HepG2 (cell line): Measurements from ENCODE around the gene PHKG2. TPM values are rescaled to one million over a fixed set of nuclear protein-coding genes. Genes with fewer than 3 reads are reported as not detected.

ENCODE experiments used
- AGO1 ChIP-seq: fragments of 200-400 bp; formaldehyde crosslinking; IDR thresholded peaks from 2 replicates; pipeline ENCODE4 v1.6.1; 2017; ENCODE audit warnings: mild to moderate bottlenecking, low read depth, low read length, moderate library complexity; ENCODE audit not compliant: poor library complexity, severe bottlenecking
- ATF1 ChIP-seq: IDR thresholded peaks from 2 replicates; pipeline ENCODE4 v1.6.1; 2016; ENCODE audit warnings: mild to moderate bottlenecking, control low read depth
- CREM ChIP-seq, 2 experiments: sonication (generic) in 1 of 2; formaldehyde crosslinking in 1 of 2; IDR thresholded peaks; 2 replicates each; pipeline versions ENCODE4 v1.4.0 to v1.6.1; 2016 to 2020; ENCODE audit warnings: antibody characterized with exemption in 1 of 2, mild to moderate bottlenecking in 1 of 2, missing genetic modification reagents in 1 of 2
- GATAD1 ChIP-seq: IDR thresholded peaks from 2 replicates; pipeline ENCODE4 v1.6.1; 2016; ENCODE audit warnings: missing genetic modification reagents, missing compliant biosample characterization
- GPN1 ChIP-seq: sonication (generic); formaldehyde crosslinking; IDR thresholded peaks from 2 replicates; pipeline ENCODE4 v1.5.1; 2020; ENCODE audit warnings: missing genetic modification reagents, borderline replicate concordance
- HOXA7 ChIP-seq: sonication (generic); formaldehyde crosslinking; IDR thresholded peaks from 2 replicates; pipeline ENCODE4 v1.8.1; 2022; ENCODE audit warnings: mild to moderate bottlenecking, missing genetic modification reagents, moderate library complexity
- KMT2A ChIP-seq: sonication (generic); formaldehyde crosslinking; IDR thresholded peaks from 2 replicates; pipeline ENCODE4 v1.4.0; 2020; ENCODE audit warnings: missing genetic modification reagents
- MEF2D ChIP-seq: sonication (generic); formaldehyde crosslinking; IDR thresholded peaks from 2 replicates; pipeline ENCODE4 v1.5.1; 2020; ENCODE audit warnings: mild to moderate bottlenecking, missing genetic modification reagents
- MTA1 ChIP-seq: sonication (generic); formaldehyde crosslinking; IDR thresholded peaks from 2 replicates; pipeline ENCODE4 v1.4.0; 2020; ENCODE audit warnings: missing genetic modification reagents, mild to moderate bottlenecking, borderline replicate concordance
- MYC ChIP-seq: sonication (generic); formaldehyde crosslinking; IDR thresholded peaks from 2 replicates; pipeline ENCODE4 v1.9.0; 2021; ENCODE audit warnings: missing genetic modification reagents, borderline replicate concordance
- NR2F6 ChIP-seq, 2 experiments: IDR thresholded peaks; 2 replicates each; pipeline ENCODE4 v1.6.1; 2016; ENCODE audit warnings: antibody characterized with exemption in 1 of 2, mild to moderate bottlenecking in 1 of 2
- SNAPC5 ChIP-seq: sonication (generic); formaldehyde crosslinking; IDR thresholded peaks from 2 replicates; pipeline ENCODE4 v1.8.1; 2023; ENCODE audit warnings: mild to moderate bottlenecking, missing genetic modification reagents, borderline replicate concordance
- SPEN ChIP-seq: sonication (generic); formaldehyde crosslinking; IDR thresholded peaks from 2 replicates; pipeline ENCODE4 v1.5.1; 2020; ENCODE audit warnings: low read depth, mild to moderate bottlenecking, missing genetic modification reagents
- SRSF9 ChIP-seq: fragments of 200-400 bp; formaldehyde crosslinking; IDR thresholded peaks from 2 replicates; pipeline ENCODE4 v1.6.1; 2018; ENCODE audit warnings: borderline replicate concordance, mild to moderate bottlenecking, low read depth, low read length; ENCODE audit not compliant: insufficient read depth, poor library complexity, severe bottlenecking
- TBX3 ChIP-seq: fragments of 450-650 bp; IDR thresholded peaks from 2 replicates; pipeline ENCODE4 v1.6.1; 2017; ENCODE audit warnings: antibody characterized with exemption, mild to moderate bottlenecking, inconsistent platforms, borderline replicate concordance
- UBTF ChIP-seq: sonication (generic); formaldehyde crosslinking; IDR thresholded peaks from 2 replicates; pipeline ENCODE4 v1.4.0; 2020; ENCODE audit warnings: mild to moderate bottlenecking, missing genetic modification reagents
- YEATS4 ChIP-seq: sonication (generic); formaldehyde crosslinking; IDR thresholded peaks from 2 replicates; pipeline ENCODE4 v1.4.0; 2020; ENCODE audit warnings: missing genetic modification reagents, borderline replicate concordance
- ZBTB8A ChIP-seq: sonication (generic); formaldehyde crosslinking; IDR thresholded peaks from 2 replicates; pipeline ENCODE4 v1.4.0; 2020; ENCODE audit warnings: mild to moderate bottlenecking, low read depth, missing genetic modification reagents, borderline replicate concordance
- ZNF143 ChIP-seq: sonication (generic); formaldehyde crosslinking; IDR thresholded peaks from 2 replicates; pipeline ENCODE4 v1.4.0; 2020; ENCODE audit warnings: missing genetic modification reagents
- ZNF274 ChIP-seq: sonication (generic); formaldehyde crosslinking; IDR thresholded peaks from 2 replicates; pipeline ENCODE4 v1.5.1; 2020; ENCODE audit warnings: mild to moderate bottlenecking, missing genetic modification reagents
- ZNF3 ChIP-seq: IDR thresholded peaks from 2 replicates; pipeline ENCODE4 v1.7.0; 2017; ENCODE audit warnings: inconsistent platforms
- ZNF589 ChIP-seq: sonication (generic); formaldehyde crosslinking; conservative IDR thresholded peaks from 2 replicates; pipeline ENCODE4 v1.8.0; 2022; ENCODE audit warnings: mild to moderate bottlenecking, moderate library complexity, missing genetic modification reagents
- ZNF792 ChIP-seq: IDR thresholded peaks from 2 replicates; pipeline ENCODE4 v1.6.1; 2016
- polyA plus RNA-seq, 8 experiments: library from polyadenylated mRNA; depleted of rRNA in 3 of 8; stranded (reverse) in 7 of 8; unstranded in 1 of 8; fragments of >200 nt; fragmentation: Illumina TruSeq in 4 of 8; extraction: Trizol in 4 of 8; gene quantifications; 2 replicates each; pipeline versions ENCODE4 v1.2.1 to v1.2.3, GENCODE V29; 2011 to 2016; ENCODE audit warnings: low read depth in 4 of 8, missing spikeins in 1 of 8, mixed read lengths in 1 of 8; ENCODE audit not compliant: insufficient read depth in 1 of 8
- total RNA-seq, 5 experiments: library from RNA; depleted of rRNA; stranded (reverse); fragments of >200 nt; fragmentation: Illumina TruSeq; extraction: Trizol; gene quantifications; 2 replicates each; pipeline ENCODE4 v1.2.3, GENCODE V29; 2016; ENCODE audit warnings: low read depth in 1 of 5
- TF ChIP-seq, protein P1 (sequence below), 2 experiments: sonication (generic) in 1 of 2; formaldehyde crosslinking in 1 of 2; IDR thresholded peaks; 2 replicates each; pipeline versions ENCODE4 v1.5.1 to v1.6.1; 2011 to 2020; ENCODE audit warnings: borderline replicate concordance in 1 of 2, low read depth in 1 of 2, low read length in 1 of 2, mild to moderate bottlenecking in 1 of 2, missing genetic modification reagents in 1 of 2, moderate library complexity in 1 of 2

The PHKG2 gene
- total and polyA plus RNA-seq, 2 of the 13 experiments (the other 11 are each of a cell fraction or from before 2014, with no cell fraction given), result 37.4 to 42.1 TPM

DNA sequence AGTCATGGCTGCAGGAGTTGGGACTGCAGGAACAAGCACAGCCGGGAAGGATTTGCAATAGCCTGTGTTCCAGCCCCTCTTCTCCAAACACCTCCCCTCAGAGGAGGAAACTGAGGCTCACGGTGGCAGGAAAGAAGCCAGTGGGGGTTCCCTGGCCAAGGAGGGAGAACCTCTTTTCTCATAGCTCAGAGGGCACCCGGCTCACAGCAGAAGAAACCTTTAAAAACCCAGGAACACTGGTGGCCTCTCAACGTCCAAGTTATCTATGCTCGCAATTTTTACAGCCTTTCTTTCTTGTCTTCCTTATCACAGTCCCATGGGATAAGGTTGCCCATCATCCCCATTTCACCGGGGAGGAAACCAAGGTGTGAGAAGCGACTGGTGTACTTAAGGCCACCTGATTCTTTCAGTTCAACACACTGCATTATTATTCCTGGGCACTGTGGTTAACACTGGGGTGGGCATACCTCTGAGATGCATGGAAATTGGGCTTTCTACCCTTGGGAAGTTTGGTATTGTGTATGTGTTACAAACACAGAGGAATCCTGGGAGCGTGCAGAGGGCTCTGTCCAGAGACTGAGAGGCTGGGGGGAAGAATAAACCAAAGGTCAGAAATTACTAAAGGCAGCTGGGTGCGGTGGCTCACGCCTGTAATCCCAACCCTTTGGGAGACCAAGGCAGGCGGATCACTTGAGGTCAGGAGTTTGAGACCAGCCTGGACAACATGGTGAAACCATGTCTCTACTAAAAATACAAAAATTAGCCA is 39.6 kb downstream of the PHKG2 start (continued):
- no peak for TF ChIP-seq YEATS4 (CRISPR knock-in tag)
- TF ChIP-seq UBTF (CRISPR knock-in tag), result no peak
- TF ChIP-seq SRSF9, result no peak
- TF ChIP-seq, protein P1, sequence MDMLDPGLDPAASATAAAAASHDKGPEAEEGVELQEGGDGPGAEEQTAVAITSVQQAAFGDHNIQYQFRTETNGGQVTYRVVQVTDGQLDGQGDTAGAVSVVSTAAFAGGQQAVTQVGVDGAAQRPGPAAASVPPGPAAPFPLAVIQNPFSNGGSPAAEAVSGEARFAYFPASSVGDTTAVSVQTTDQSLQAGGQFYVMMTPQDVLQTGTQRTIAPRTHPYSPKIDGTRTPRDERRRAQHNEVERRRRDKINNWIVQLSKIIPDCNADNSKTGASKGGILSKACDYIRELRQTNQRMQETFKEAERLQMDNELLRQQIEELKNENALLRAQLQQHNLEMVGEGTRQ (IDR thresholded peaks at IDR 0.05; ENCODE audit: low read depth, low read length), result no peak
- TF ChIP-seq, protein P1 (CRISPR knock-in tag; IDR thresholded peaks at IDR 0.05; ENCODE audit: borderline replicate concordance), result no peak
- no peak for TF ChIP-seq GPN1 (CRISPR knock-in tag)
- TF ChIP-seq GATAD1 (CRISPR knock-in tag), result no peak
- TF ChIP-seq MYC (CRISPR knock-in tag), result no peak
- TF ChIP-seq ATF1 (CRISPR knock-in tag), result peak; percentile 8; the same call in 1 of the 2 replicates
- no peak for TF ChIP-seq HOXA7 (CRISPR knock-in tag)
- 0 out of 2 replicates have a peak, but pooled peaks have one; percentile 5 for TF ChIP-seq KMT2A (CRISPR knock-in tag)
- peak; percentile 63; the same call in 1 of the 2 replicates for TF ChIP-seq SPEN (CRISPR knock-in tag)
- no peak for TF ChIP-seq CREM (IDR thresholded peaks at IDR 0.05)
- TF ChIP-seq CREM (CRISPR knock-in tag; IDR thresholded peaks at IDR 0.05), result no peak
- TF ChIP-seq TBX3, result no peak
- peak; percentile 77 for TF ChIP-seq ZNF143 (CRISPR knock-in tag)
- TF ChIP-seq AGO1, result no peak
- TF ChIP-seq MEF2D (CRISPR knock-in tag), result no peak
- TF ChIP-seq MTA1 (CRISPR knock-in tag), result no peak
- TF ChIP-seq ZNF3 (CRISPR knock-in tag), result no peak
- TF ChIP-seq SNAPC5 (CRISPR knock-in tag), result no peak
- no peak for TF ChIP-seq ZNF274
- no peak for TF ChIP-seq ZBTB8A
- TF ChIP-seq ZNF792 (CRISPR knock-in tag), result no peak
- no peak for TF ChIP-seq NR2F6 (IDR thresholded peaks at IDR 0.05)
- peak; percentile 40; the same call in 1 of the 2 replicates for TF ChIP-seq NR2F6 (CRISPR knock-in tag; IDR thresholded peaks at IDR 0.05)
- 0 out of 2 replicates have a peak, but pooled peaks have one; percentile 24 for TF ChIP-seq ZNF589 (CRISPR knock-in tag)
